LNCaP clone FGC (cell line): ENCODE measurements around the gene CFAP45.
A peak's percentile ranks its signal among the peaks of the same experiment; 100 is the strongest.

Experiments used
- DNase-seq: peaks from one replicate; pipeline ENCODE4 v3.0.0-alpha.2; 2011; ENCODE audit warnings: low read depth
- H3K4me3 ChIP-seq: 2 replicates; pipeline ENCODE4 v1.5.1; 2011; ENCODE audit warnings: mild to moderate bottlenecking, low read depth, low read length, control low read depth
- TF ChIP-seq, protein P1 (sequence below): IDR thresholded peaks from 2 replicates; pipeline ENCODE4 v1.5.1; 2012; ENCODE audit warnings: mild to moderate bottlenecking; ENCODE audit not compliant: control insufficient read depth, insufficient read depth; ENCODE audit errors: extremely low read depth

Gene CFAP45

GRCh38 chr1:159857889-159858288 lies 42.1 kb downstream of the CFAP45 start:
- TF ChIP-seq, protein P1, sequence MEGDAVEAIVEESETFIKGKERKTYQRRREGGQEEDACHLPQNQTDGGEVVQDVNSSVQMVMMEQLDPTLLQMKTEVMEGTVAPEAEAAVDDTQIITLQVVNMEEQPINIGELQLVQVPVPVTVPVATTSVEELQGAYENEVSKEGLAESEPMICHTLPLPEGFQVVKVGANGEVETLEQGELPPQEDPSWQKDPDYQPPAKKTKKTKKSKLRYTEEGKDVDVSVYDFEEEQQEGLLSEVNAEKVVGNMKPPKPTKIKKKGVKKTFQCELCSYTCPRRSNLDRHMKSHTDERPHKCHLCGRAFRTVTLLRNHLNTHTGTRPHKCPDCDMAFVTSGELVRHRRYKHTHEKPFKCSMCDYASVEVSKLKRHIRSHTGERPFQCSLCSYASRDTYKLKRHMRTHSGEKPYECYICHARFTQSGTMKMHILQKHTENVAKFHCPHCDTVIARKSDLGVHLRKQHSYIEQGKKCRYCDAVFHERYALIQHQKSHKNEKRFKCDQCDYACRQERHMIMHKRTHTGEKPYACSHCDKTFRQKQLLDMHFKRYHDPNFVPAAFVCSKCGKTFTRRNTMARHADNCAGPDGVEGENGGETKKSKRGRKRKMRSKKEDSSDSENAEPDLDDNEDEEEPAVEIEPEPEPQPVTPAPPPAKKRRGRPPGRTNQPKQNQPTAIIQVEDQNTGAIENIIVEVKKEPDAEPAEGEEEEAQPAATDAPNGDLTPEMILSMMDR = no peak
- DNase-seq = no peak
- H3K4me3 ChIP-seq = no peak overlapping the region

DNA sequence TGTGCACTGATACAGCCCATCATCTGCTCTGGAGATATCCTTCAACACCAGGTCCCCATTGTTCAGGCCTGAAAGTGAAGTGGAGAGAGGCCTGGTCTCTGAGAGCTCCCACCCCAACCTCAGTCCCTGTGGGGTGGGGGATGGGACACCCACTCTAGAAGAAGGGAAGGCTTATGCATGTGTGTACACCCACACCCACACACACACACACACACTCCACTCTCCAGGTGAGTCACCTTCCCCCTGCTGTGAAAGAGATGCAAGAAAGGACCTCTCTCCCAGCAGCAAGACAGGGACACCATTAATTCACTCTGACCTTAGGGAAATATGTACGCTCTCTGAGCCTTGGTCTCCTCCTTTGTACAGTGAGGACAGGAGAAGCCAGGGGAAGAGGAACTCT lies 43.4 kb downstream of the CFAP45 start:
- TF ChIP-seq, protein P1 = no peak
- DNase-seq = no peak
- H3K4me3 ChIP-seq = no peak overlapping the region

GRCh38 chr1:159855709-159856108 lies 44.3 kb downstream of the CFAP45 start:
- TF ChIP-seq, protein P1 = no peak
- H3K4me3 ChIP-seq = no peak overlapping the region
- DNase-seq = no peak

DNA sequence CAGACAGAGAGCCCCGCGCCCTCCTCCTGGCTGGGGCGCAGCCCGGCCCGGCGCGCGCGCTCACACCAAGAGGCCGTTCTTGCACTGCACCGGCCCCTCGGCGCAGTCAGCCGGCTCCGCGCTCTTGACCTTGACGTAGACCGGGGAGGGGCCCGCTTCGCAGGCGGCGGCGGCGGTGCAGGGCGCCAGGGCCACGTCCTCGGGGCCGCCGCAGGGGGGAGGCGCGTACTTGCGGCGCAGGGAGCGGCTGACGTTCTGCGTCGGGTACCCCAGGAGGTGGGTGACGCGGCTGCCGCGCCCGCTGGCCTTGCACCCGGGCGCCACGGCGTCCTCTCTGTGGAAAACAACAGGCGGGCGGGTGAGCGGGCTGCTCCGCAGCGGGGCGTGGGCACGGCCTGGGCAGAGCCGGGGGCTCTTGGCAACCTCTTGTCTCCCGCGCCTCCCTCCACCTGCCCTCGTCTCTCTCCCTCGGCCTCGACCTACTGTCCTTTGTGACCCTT lies 45.2 kb downstream of the CFAP45 start:
- TF ChIP-seq, protein P1 = no peak
- H3K4me3 ChIP-seq = peak overlapping the region; percentile 26
- no peak for DNase-seq

DNA sequence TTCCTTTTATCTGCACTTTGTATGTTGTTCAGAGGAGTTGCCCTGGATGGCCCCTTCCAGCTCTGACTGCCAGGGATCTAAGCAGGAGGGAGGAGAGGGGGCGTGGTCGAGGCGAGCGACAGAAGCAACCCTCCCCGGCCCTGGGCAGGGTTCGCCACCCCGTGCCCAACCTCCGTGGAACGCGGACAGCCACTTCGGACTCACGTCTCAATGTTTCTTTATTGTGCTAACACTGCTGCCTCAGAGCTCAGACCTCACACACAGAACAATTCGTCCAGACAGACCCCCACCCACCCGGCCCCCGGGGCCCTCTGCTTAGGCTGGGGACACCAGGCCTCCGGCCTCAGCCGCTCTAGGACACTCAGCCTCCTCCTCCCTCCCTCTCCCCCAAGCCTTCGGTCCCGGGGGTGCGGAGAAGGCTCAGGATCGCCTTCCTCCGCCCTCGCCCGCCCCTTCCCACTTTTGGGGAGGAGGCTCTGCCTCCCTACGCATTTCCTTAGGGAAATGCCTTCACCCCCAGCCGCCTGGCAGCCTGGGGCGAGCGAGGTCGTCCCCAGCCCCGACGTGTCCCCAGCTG lies 45.8 kb downstream of the CFAP45 start:
- TF ChIP-seq, protein P1 = no peak
- peak overlapping the region; percentile 26 for H3K4me3 ChIP-seq
- DNase-seq = no peak

DNA sequence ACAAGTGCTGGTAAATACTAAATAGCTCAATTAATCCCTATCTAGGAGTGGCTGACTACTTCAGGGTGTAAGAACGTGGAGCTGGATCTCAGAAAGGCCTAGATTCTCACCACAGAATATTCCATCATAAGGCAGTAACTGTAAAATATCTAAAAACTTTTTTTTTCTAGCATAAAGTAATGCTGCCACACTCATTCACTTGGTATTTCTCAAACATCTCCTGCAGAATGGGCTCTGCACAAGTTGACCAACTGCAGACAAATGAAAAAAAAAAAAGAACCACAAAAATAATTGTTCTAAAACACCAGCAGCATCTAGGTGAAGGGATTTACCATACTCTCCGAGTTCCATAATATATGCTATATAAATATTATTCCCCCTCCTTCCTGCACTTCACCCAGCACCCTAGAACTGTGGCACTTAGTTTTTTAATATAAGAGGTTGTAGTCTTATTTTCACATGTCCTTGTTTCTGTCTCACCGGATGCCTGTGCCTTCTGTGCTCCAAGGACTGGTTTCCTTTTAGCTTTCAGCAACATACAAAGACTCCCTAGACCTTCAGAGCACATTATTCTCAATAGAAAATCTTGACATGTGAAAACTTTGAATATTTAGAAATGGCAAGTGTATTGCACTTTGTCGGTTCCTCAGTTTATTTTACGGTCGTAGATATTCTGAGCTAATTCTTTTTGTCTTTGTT lies 46.4 kb downstream of the CFAP45 start:
- no peak for DNase-seq
- TF ChIP-seq, protein P1 = no peak
- no peak overlapping the region for H3K4me3 ChIP-seq
